SK-N-SH treated with all-trans-retinoic acid at 6 μM for 48 hours (cell line): ENCODE measurements around the gene MMP17.

Experiments used
- BACH2 ChIP-seq: fragments of 250-450 bp; sonication (Bioruptor Pico); IDR thresholded peaks from 2 replicates; pipeline ENCODE4 v1.9.0; 2021; ENCODE audit warnings: mild to moderate bottlenecking, borderline replicate concordance
- CSDC2 ChIP-seq: fragments of 250-450 bp; sonication (Bioruptor Pico); IDR thresholded peaks from 2 replicates; pipeline ENCODE4 v1.5.0; 2020; ENCODE audit warnings: mild to moderate bottlenecking, moderate library complexity
- POU6F1 ChIP-seq: fragments of 250-450 bp; sonication (Bioruptor Pico); IDR thresholded peaks from 2 replicates; pipeline ENCODE4 v1.8.0; 2021; ENCODE audit warnings: low read depth, mild to moderate bottlenecking, moderate library complexity, borderline replicate concordance
- ZFP3 ChIP-seq: fragments of 250-450 bp; sonication (Bioruptor Pico); IDR thresholded peaks from 2 replicates; pipeline ENCODE4 v1.5.0; 2020; ENCODE audit warnings: mild to moderate bottlenecking, moderate library complexity
- ZFP30 ChIP-seq: fragments of 450-650 bp; formaldehyde crosslinking; IDR thresholded peaks from 2 replicates; pipeline ENCODE4 v1.5.0; 2022; ENCODE audit warnings: mild to moderate bottlenecking, moderate library complexity
- ZNF565 ChIP-seq: fragments of 450-650 bp; formaldehyde crosslinking; conservative IDR thresholded peaks from 2 replicates; pipeline ENCODE4 v1.5.0; 2020; ENCODE audit warnings: low read depth, mild to moderate bottlenecking, moderate library complexity

- TF ChIP-seq ZNF565 (no peak), POU6F1 (CRISPR knock-in tag) (no peak), CSDC2 (CRISPR knock-in tag) (no peak), ZFP3 (CRISPR knock-in tag) (no peak), ZFP30 (CRISPR knock-in tag) (no peak), BACH2 (CRISPR knock-in tag) (no peak)
Observed at GRCh38 chr12:131788070-131788469, 40.1 kb upstream of the MMP17 start.
